IMR-90 (cell line): ENCODE results near the gene ZDHHC21.

Experiments
- CEBPB ChIP-seq: IDR thresholded peaks from 2 replicates; pipeline ENCODE4 v1.6.1; 2012; ENCODE audit warnings: low read depth, low read length, improper control_type of control experiment
- CTCF ChIP-seq: conservative IDR thresholded peaks from 2 replicates; pipeline ENCODE4 v1.5.1; 2012; ENCODE audit warnings: mild to moderate bottlenecking, low read depth, low read length, improper control_type of control experiment
- FOS ChIP-seq: fragments of 150-350 bp; IDR thresholded peaks from 2 replicates; pipeline ENCODE4 v1.6.1; 2016; ENCODE audit warnings: low read depth, low read length
- MAFK ChIP-seq: IDR thresholded peaks from 2 replicates; pipeline ENCODE4 v1.6.1; 2012; ENCODE audit warnings: low read depth, low read length, improper control_type of control experiment
- MAZ ChIP-seq: IDR thresholded peaks from 2 replicates; pipeline ENCODE4 v1.6.1; 2012; ENCODE audit warnings: low read depth, mild to moderate bottlenecking, low read length, improper control_type of control experiment, moderate library complexity, borderline replicate concordance
- MXI1 ChIP-seq: IDR thresholded peaks from 2 replicates; pipeline ENCODE4 v1.6.1; 2012; ENCODE audit warnings: low read depth, mild to moderate bottlenecking, low read length, moderate library complexity, borderline replicate concordance
- POLR2A ChIP-seq: IDR thresholded peaks from 2 replicates; pipeline ENCODE4 v1.6.1; 2012; ENCODE audit warnings: mild to moderate bottlenecking, low read depth, low read length
- RCOR1 ChIP-seq: IDR thresholded peaks from 2 replicates; pipeline ENCODE4 v1.6.1; 2012; ENCODE audit warnings: mild to moderate bottlenecking, low read length, improper control_type of control experiment; ENCODE audit not compliant: insufficient replicate concordance
- RFX5 ChIP-seq: IDR thresholded peaks from 2 replicates; pipeline ENCODE4 v1.8.0; 2012; ENCODE audit warnings: low read depth, mild to moderate bottlenecking, low read length, moderate library complexity
- SMC3 ChIP-seq: fragments of 150-350 bp; IDR thresholded peaks from 2 replicates; pipeline ENCODE4 v1.6.1; 2016; ENCODE audit warnings: low read depth, mild to moderate bottlenecking, antibody characterized with exemption, low read length, moderate library complexity

DNA sequence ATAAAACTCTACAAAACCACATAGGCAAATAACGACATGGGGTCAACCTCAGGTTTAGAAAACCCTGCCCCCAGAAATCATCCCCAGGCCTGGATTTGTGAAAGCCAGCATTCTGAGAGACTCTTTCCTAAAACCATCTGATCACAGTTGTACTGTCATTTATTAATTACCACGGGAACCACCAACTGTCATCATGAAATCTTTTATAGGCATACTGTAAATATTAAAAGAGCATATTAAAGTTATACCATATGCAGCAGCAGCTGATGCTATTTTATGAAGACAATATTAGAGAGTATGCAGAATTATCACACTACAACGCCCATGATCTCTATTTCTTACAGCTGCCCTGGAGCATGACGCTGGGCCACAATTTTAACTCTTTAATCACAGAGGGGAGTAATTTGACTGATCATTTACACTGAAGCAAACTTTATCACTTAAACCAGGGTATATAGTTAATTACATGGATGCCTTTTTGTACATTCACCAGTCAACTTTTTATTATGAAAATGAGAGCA is 9.0 kb upstream of the ZDHHC21 start:
- TF ChIP-seq CTCF, result no peak
- no peak for TF ChIP-seq FOS
- no peak for TF ChIP-seq POLR2A
- no peak for TF ChIP-seq SMC3
- no peak for TF ChIP-seq RFX5
- TF ChIP-seq MAZ, result no peak
- TF ChIP-seq CEBPB, result no peak
- no peak for TF ChIP-seq MXI1
- no peak for TF ChIP-seq RCOR1
- no peak for TF ChIP-seq MAFK
